ELR (cell line): ENCODE results near the gene NIPA2.

Experiments used
- DNase-seq: peaks from one replicate; pipeline ENCODE4 v3.0.0-alpha.2; 2015; ENCODE audit warnings: low read depth

Gene NIPA2

GRCh38 chr15:22877607-22878006 is 39.1 kb downstream of the NIPA2 start:
- DNase-seq = no peak

DNA sequence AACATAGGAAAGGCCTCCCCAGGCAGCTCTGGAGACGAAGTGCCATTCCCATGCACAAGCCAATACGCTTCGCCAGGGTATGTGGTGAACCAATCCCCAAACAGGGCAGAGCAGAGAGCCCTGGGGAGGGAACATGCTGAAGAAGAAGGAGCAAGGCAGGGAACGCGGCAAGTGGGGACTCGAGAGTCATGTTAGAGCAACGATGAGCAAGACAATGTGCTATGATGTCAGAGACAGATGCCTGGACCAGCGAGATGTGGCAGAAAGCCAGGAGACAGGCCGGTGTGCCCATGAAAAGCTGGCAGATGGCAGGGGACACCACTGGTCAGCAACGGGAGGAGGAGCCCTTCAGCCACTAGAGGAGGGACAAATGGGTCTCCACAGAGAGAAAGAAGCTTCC is 39.6 kb downstream of the NIPA2 start:
- no peak for DNase-seq

DNA sequence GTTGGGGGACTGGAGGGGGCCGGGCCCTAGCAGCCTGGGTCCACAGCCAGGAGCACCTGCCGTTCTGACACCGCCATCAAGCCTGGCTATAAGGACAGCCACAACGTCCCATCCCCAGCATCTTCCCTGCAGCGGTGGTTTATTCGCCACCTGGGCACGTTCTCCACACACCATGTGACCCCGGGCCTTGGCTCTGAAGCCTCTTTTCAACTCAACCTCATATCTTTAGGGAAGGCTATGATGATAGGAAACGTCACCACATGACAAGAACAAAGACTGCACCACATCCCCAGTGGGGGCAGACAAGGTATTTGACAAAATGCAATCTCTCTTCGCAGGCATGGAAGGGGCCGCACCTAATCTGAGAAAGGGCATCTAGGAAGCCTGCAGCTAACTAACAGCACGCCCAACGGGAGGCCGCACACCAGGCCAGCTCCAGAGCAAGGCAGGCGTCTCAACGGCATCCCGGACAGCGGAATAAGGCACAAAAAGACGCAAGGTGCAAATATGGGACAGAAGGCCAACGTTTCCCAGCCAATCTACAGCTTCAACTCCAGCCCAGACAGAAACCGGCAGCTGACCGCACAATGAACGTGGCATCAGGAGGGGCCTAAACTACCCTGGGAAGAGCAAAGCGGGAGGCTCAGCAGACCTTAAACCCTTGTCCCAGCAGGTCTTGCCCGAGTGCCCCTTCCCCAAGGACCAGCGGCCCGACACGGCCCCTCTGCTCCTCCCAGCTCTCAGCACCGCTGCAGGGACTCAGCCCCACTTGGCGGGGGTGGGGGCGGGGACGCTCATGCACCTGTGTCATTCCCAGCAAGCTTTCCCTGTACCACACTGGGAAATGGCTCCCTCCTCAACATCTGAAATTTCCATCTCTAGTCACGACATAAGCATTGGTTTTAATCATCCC is 41.9 kb downstream of the NIPA2 start:
- no peak for DNase-seq

DNA sequence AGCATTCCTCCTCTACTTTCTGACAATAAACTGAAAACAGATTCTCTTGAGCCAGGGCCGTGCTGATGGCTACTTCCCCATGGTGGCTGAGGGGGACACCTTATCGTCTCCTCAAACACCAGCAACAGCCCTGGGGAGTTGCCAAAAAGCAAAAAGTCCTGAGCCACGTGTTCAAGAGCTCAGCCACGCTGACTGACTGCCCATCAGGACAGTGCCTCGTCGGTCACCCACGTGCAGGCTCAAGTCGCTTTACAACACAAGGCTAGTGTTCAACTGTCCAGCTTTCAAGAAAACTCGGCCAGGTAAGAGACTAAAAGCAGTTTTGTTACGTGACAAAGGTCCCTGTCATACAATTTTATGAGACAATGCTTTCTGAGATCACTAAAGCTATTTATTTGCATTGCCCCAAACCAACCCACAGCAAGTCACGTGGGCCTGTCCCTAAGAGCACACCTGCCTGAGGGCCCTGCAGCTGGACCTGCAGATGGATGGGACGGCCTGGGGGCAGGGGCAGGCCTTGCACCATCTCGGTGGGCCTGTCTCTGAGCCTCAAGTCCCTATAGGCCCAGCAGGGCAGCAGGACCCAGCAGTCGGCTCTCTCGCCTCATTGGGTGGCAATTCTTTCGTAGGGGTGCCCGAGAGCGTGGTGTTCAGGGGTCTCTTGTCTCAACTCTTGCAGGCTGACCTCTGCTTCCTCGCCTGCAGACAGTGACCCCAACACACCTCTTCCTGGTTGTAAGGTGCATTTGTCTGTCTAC is 42.7 kb downstream of the NIPA2 start:
- no peak for DNase-seq

GRCh38 chr15:22881739-22882440 is 43.4 kb downstream of the NIPA2 start:
- no peak for DNase-seq

- no peak for DNase-seq
Observed at GRCh38 chr15:22883196-22883595, 44.7 kb downstream of the NIPA2 start.

DNA sequence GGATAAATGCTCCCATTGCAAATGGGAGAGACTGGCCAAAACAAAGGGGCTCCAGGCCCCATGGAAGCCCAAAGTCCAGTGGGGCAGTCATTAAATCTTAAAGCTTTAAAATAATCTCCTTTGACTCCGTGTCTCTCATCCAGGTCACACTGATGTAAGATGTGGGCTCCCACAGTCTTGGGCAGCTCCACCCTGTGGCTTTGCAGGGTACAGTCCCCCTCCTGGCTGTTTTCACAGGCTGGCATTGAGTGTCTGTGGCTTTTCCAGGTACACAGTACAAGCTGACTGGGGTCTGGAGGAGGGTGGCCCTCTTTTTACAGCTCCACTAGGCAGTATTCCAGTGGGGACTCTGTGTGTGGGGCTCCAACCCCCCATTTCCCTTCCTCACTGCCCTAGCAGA is 45.9 kb downstream of the NIPA2 start:
- no peak for DNase-seq

GRCh38 chr15:22885120-22885519 is 46.7 kb downstream of the NIPA2 start:
- no peak for DNase-seq

DNA sequence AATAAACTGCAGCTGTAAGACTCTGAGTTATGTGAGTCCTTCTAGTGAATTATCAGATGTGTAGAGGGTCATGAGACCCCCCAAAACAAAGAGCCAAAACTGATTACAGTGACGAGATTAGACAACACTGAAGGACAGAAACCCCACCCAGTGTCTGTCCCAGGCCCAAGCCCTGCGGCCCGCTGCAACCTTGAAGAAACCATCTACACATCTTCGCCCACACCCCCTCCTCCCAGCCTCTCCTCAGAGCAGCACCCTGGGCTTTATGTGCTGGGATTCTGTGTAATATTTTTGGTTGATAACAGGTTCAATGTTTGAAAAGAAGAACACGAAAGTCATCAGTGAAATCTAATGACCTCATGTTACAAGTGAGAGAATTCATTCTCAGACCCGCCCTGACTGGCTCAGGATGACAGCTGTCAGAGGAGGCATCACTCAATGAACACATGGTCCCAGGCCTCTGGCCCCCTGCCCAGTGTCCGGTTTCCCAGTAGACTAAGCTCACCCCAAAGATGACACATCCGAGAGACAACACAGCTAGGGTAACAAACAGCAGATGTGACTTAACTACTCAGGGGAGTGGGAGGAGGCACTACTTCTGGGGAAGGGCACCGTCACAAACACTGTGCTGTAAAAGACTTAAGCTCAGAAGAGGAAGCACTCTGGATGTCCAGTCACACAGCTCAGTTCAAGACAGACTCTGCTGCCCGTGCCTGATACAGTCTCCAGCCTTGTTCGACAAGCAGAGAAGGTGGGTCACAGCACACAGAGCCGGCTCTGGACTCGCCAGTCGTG is 48.9 kb downstream of the NIPA2 start:
- DNase-seq = peak; percentile 84

DNA sequence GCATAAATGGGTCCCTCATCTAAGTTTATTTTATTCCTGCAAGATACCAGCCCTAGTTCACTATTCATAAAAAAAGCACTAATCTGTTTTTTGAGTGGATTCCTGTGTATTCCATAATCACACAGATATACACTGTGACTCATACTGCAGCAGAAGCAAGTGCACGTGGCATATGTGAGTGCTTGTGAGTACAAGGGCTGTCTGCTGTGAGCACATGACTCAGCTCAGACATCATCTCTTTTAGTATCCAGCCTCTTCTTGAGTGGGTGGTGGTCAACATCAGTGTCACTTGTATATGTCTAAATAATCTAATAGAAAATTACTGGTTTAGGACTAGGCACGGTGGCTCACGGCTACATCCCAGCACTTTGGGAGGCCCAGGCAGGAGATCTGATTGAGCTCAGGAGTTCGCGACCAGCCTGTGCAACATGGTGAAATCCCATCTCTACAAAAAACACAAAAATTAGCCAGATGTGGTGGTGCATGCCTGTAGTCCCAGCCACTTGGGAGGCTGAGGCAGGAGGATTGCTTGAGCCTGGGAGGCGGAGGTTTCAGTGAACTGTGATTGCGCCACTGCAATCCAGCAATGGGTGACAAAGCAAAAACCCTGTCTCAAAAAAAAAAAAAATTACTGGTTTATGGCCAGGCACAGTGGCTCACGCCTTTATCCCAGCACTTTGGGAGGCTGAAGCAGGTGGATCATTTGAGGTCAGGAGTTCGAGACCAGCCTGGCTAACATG is 49.8 kb downstream of the NIPA2 start:
- peak; percentile 95 for DNase-seq

GRCh38 chr15:22889146-22889818 is 50.8 kb downstream of the NIPA2 start:
- DNase-seq = no peak

DNA sequence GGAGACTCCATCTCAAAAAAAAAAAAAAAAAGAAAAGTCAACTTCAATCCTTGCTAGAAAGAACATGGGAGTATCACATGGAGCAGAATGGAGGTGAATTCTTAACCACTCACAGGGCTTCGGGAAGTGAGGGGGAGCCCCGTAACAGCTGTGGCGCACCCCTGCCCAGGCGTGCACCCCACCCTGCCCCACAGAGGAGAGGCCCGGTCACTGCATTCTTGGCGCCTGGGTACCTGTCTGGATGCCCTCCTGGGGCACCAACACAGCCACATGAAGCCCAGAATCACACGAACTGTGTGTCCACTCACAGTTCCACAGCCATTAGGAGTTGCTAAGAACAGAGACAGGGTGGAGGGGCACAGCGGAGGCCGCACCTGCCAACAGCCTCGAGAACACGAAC is 51.8 kb downstream of the NIPA2 start:
- no peak for DNase-seq

- DNase-seq = no peak
Observed at GRCh38 chr15:22891426-22892210, 53.2 kb downstream of the NIPA2 start.

DNA sequence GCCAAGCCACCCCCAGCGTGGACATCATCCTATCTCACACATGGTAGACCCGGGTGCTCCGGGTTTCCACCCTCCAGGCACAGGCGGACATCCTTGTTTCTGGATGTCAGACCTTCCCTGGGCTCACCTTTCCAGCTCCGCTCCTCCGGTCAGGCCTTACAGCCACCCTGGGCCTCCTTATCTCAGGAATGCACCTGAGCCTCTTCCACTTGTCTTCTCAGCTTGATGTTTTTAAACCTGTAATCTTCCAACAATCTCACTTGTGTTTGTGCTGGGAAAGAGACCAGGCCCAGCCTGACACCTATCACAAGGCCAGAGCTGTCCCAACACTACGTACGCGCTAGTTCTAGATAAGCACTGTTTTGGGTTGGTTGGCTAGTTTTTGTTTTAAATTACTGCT is 53.9 kb downstream of the NIPA2 start:
- DNase-seq = no peak

GRCh38 chr15:22893081-22893480 is 54.6 kb downstream of the NIPA2 start:
- no peak for DNase-seq

DNA sequence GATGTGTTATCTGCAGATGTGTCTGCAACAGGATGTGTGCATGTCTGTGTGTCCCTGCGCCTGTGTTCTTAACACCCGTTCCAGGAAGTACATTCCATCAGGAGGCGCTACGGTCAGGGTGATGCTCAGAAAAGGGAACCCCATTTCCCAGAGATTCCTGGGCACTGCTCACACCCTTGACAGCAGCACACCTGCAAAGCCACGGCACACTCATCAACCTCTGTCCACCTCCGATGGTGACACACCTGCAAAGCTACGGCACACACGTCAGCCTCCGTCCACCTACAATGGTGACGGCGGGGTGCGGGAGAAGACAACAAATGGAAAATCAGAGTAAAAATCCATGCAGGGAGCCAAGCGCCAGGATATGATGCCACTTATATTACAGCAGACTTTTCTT is 55.4 kb downstream of the NIPA2 start:
- no peak for DNase-seq

DNA sequence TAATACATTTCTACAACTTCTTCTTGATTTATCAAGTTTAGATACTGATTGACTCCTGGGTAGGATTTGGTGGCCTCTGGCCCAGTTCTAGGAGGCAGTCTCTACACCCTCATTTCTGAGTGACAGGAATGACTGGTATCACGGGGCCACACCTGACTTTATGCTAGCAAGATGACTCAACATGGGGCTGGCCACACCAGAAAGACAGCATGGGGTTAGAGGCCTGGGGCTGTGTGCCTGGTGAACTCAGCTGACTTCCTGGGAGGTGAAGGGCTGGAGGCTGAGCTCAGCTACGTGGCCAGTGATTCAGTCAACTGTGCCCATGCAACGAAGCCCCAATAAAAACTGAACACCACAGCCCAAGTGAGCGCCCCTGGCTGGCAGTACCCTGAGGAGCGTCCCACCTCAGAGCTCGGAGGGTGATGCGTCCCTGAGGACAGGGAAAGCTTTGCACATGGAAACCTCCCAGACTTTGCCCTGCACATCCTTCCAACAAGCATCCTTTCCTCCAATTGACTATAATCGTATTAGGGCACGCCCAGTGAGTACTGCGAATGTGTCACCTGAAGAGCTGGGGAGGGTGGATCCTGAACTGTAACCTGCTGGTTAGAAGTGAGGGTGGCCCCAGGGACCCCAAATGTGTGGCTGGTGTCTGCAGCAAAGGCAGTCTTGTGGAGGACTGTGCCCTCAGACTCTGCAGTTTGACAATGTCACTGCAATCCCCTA is 57.2 kb downstream of the NIPA2 start:
- peak; percentile 92 for DNase-seq

- DNase-seq = no peak
Observed at GRCh38 chr15:22902046-22902445, 63.6 kb downstream of the NIPA2 start.

DNA sequence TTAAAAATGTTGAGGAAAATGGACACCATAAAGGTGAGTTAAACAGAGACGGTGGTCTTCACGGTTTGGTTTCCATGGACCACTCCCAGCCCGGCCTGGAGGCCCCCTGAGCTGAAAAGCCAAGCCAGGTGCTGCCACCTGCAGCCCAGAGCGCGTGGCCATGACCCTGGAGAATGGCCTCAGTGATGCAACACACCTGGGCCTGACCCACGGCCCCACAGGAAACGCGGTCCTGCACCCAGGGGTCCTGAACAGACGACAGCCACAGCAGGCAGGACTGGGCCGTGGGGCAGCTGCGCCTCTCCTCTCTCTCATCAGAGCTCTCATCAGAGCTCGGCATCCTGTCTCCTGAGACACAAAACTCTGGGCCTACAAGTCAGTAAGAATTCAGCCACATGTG is 64.1 kb downstream of the NIPA2 start:
- no peak for DNase-seq
